B cell (primary cell): Measurements from ENCODE around the gene TRIP13. TPM values are rescaled to one million over a fixed set of nuclear protein-coding genes. Genes with fewer than 3 reads are reported as not detected.
A peak's percentile ranks its signal among the peaks of the same experiment; 100 is the strongest.

ENCODE experiments used
- ATAC-seq: fragments of 200-7000 bp; cut with Tn5 transposase; one replicate; pipeline ENCODE4 v1.10.0; 2021; ENCODE audit warnings: low read depth, mild to moderate bottlenecking, moderate number of reproducible peaks, moderate library complexity
- CTCF ChIA-PET: fragments of 350-600 bp; sonication (Branson Sonifier 250); formaldehyde crosslinking; loops from one replicate; lab custom pipeline; 2021; ENCODE audit warnings: antibody characterized with exemption, inconsistent platforms; lab: Charles Lee
- POLR2A ChIA-PET: fragments of 350-600 bp; sonication (Branson Sonifier 250); formaldehyde crosslinking; loops from one replicate; lab custom pipeline; 2021; ENCODE audit warnings: antibody characterized with exemption; lab: Charles Lee
- DNase-seq: peaks from one replicate; pipeline ENCODE4 v3.0.0; 2013
- H2AFZ ChIP-seq: 2 replicates; pipeline ENCODE4 v1.6.1; 2012; ENCODE audit warnings: mild to moderate bottlenecking, low read depth, low read length; ENCODE audit not compliant: insufficient read depth, poor library complexity, severe bottlenecking
- H3K27ac ChIP-seq, 2 donors: 1 replicate in 1 of 2; 2 replicates in 1 of 2; pipeline ENCODE4 v1.5.1; 2012 to 2013; ENCODE audit warnings: low read length in 2 of 2, mild to moderate bottlenecking in 2 of 2, moderate library complexity in 1 of 2
- H3K27me3 ChIP-seq, 4 experiments: fragments of 200-600 bp in 1 of 4; sonication (generic) in 1 of 4; replicated peaks in 1 of 4; 1 replicate in 2 of 4; 2 replicates in 2 of 4; pipeline versions ENCODE4 v1.6.1 to v1.7.0; 2013 to 2016; ENCODE audit warnings: low read length in 3 of 4, mild to moderate bottlenecking in 2 of 4, mixed read lengths in 1 of 4, moderate library complexity in 1 of 4; ENCODE audit not compliant: insufficient read depth in 4 of 4, control insufficient read depth in 3 of 4; ENCODE audit errors: control extremely low read depth in 1 of 4
- H3K36me3 ChIP-seq, 2 experiments: replicated peaks in 1 of 2; 1 replicate in 1 of 2; 2 replicates in 1 of 2; pipeline versions ENCODE4 v1.6.1 to v1.7.1; 2013; ENCODE audit warnings: low read length in 1 of 2; ENCODE audit not compliant: insufficient read depth in 2 of 2, control insufficient read depth in 1 of 2; ENCODE audit errors: control extremely low read depth in 1 of 2, extremely low read depth in 1 of 2
- H3K4me1 ChIP-seq, 2 donors: fragments of 200-600 bp in 1 of 2; sonication (generic) in 1 of 2; 1 replicate in 1 of 2; 2 replicates in 1 of 2; pipeline versions ENCODE4 v1.5.1 to v1.6.1; 2013 to 2017; ENCODE audit warnings: low read length in 2 of 2; ENCODE audit not compliant: control insufficient read depth in 2 of 2, insufficient read depth in 2 of 2
- H3K4me2 ChIP-seq: replicated peaks from 2 replicates; pipeline ENCODE3; 2012; ENCODE audit warnings: mild to moderate bottlenecking, low read depth, low read length; ENCODE audit not compliant: poor library complexity, severe bottlenecking
- H3K4me3 ChIP-seq, 5 experiments: fragments of 200-600 bp in 1 of 5; sonication (generic) in 1 of 5; 1 replicate in 3 of 5; 2 replicates in 2 of 5; pipeline versions ENCODE4 v1.5.1 to v1.7.0; 2011 to 2016; ENCODE audit warnings: low read length in 4 of 5, mild to moderate bottlenecking in 4 of 5, low read depth in 2 of 5, control low read depth in 1 of 5, moderate library complexity in 1 of 5; ENCODE audit not compliant: insufficient read depth in 1 of 5; ENCODE audit errors: control extremely low read depth in 1 of 5, extremely low read depth in 1 of 5
- H3K79me2 ChIP-seq: fragments of 200-600 bp; sonication (generic); one replicate; pipeline ENCODE4 v1.6.0; 2016; ENCODE audit warnings: low read length; ENCODE audit not compliant: control insufficient read depth, insufficient read depth
- H3K9ac ChIP-seq: fragments of 200-600 bp; sonication (generic); 2 replicates; pipeline ENCODE4 v1.6.1; 2017; ENCODE audit warnings: mild to moderate bottlenecking, low read length, moderate library complexity
- H3K9me3 ChIP-seq, 3 donors: one replicate each; pipeline versions ENCODE4 v1.6.1 to v1.7.1; 2013; ENCODE audit warnings: low read length in 2 of 3; ENCODE audit not compliant: control insufficient read depth in 2 of 3, insufficient read depth in 1 of 3; ENCODE audit errors: control extremely low read depth in 1 of 3
- H4K20me1 ChIP-seq: 2 replicates; pipeline ENCODE4 v1.6.0; 2012; ENCODE audit warnings: mild to moderate bottlenecking, low read length; ENCODE audit not compliant: insufficient read depth, control insufficient read depth, poor library complexity, severe bottlenecking
- H3K27ac Mint-ChIP-seq: one replicate; pipeline ENCODE4 v1.8.0; 2021; ENCODE audit warnings: mixed read lengths
- H3K27me3 Mint-ChIP-seq: one replicate; pipeline ENCODE4 v1.8.0; 2021; ENCODE audit warnings: mixed read lengths
- H3K4me1 Mint-ChIP-seq: one replicate; pipeline ENCODE4 v1.8.0; 2021; ENCODE audit warnings: mixed read lengths
- H3K4me3 Mint-ChIP-seq: one replicate; pipeline ENCODE4 v1.8.0; 2021; ENCODE audit warnings: mixed read lengths
- H3K9me3 Mint-ChIP-seq: one replicate; pipeline ENCODE4 v1.8.0; 2022; ENCODE audit warnings: mixed read lengths; ENCODE audit not compliant: insufficient read depth
- CTCF ChIP-seq: fragments of 200-600 bp; IDR thresholded peaks from one replicate; pipeline ENCODE4 v1.8.0; 2022; ENCODE audit warnings: antibody characterized with exemption, mild to moderate bottlenecking
- EZH2 ChIP-seq: IDR thresholded peaks from 2 replicates; pipeline ENCODE4 v1.6.1; 2012; ENCODE audit warnings: borderline replicate concordance, low read depth, mild to moderate bottlenecking, moderate library complexity, low read length; ENCODE audit not compliant: insufficient read depth, poor library complexity, severe bottlenecking
- WGBS: methylation state at CpG from one replicate; pipeline ENCODE4 v1.1.5; 2013; ENCODE audit warnings: missing lambda C conversion rate; ENCODE audit not compliant: insufficient coverage; 5-methylcytosine and 5-hydroxymethylcytosine counted together
- intact Hi-C: fragments of 100-400 bp; cut with micrococcal nuclease; formaldehyde crosslinking; loops from one replicate; pipeline ENCODE4 v1.10.0; 2022
- polyA plus RNA-seq: library from polyadenylated mRNA; depleted of rRNA; stranded (reverse); fragments of >200 nt; gene quantifications from 2 replicates; pipeline ENCODE4 v1.2.3, GENCODE V29; 2012
- total RNA-seq, 2 donors: library from RNA; stranded (reverse); fragments of 120-200 nt in 1 of 2; gene quantifications; 1 replicate in 1 of 2; 2 replicates in 1 of 2; pipeline versions ENCODE4 v1.2.3 to v1.2.4, GENCODE V29; 2013 to 2022

Gene TRIP13
- total and polyA plus RNA-seq, 2 donors (not counting 1 experiment from before 2014, with no cell fraction given), result 0.63 to 1.1 TPM

DNA sequence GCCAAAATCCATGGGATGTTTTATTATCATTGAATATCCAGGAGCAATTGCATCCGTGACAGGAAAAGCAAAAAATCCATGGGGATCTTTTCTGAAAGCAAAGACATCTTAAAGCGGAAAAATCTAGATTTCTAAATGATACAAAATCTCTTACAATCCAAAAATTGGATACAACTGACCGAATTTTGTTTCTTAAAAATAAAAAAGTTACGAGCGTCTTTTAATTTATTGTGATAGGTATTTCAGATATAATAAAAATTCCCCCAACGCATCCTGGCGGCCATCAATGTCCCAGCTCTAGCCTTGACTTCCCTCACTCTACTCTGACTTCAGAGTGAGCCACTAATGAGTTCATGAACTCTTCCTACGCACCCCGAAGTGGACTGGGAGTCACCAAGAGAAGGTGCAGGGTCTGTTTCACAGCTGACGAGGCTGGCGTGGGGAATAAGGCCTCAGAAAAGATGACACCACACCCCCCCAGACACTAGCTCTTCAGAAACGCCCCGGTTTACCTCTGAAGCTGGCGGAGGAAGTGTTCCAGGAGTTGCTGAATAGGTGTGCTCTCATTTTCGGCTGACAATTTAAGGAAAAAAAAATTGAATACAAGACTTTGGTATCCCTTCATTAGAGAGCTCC, 3.5 kb upstream of the TRIP13 start:
- peaks cover 13 to 19% of the 10 kb centered on the region in 2 donors for H3K4me1 ChIP-seq
- Mint-ChIP-seq H3K27me3 (no peaks in the 10 kb centered on the region), H3K4me3 (no peak overlapping the region), H3K9me3 (no peaks in the 10 kb centered on the region), H3K27ac (no peak overlapping the region), H3K4me1 (peaks cover 16% of the 10 kb centered on the region)
- ATAC-seq (no peak), DNase-seq (no peak)
- peaks cover 0 to 68% of the 10 kb centered on the region in 2 experiments for H3K36me3 ChIP-seq
- 100% methylated on average over 6 of the region's 15 CpGs for WGBS
- no peak overlapping the region for H2AFZ ChIP-seq
- H3K4me3 ChIP-seq, result no peak overlapping the region
- no peak overlapping the region for H3K27ac ChIP-seq
- no peak overlapping the region for H3K4me2 ChIP-seq
- TF ChIP-seq CTCF (no peak), EZH2 (no peak)
- H3K9ac ChIP-seq, result no peak overlapping the region
- intact Hi-C loops, result no loop called here
- no peaks in the 10 kb centered on the region for H3K9me3 ChIP-seq
- H3K27me3 ChIP-seq, result no peaks in the 10 kb centered on the region
- ChIA-PET CTCF (interaction anchor here (1.0 kb wide), 1 partner anchor 14 kb away, joined by 3 read pairs; no protein-coding TSS in a partner anchor), POLR2A (no interaction called here)
- peaks cover 26% of the 10 kb centered on the region for H4K20me1 ChIP-seq
- H3K79me2 ChIP-seq, result peaks cover 47% of the 10 kb centered on the region

GRCh38 chr5:891117-891836, 1.4 kb upstream of the TRIP13 start:
- H3K4me3 Mint-ChIP-seq, result peak overlapping the region; percentile 87
- Histone ChIP-seq H3K4me2 (peak overlapping the region; percentile 85), H3K36me3 (peaks cover 1 to 48% of the 10 kb centered on the region in 2 experiments), H3K9ac (peak overlapping the region; percentile 89), H3K9me3 (no peaks in the 10 kb centered on the region), H3K79me2 (peaks cover 36% of the 10 kb centered on the region), H2AFZ (peak overlapping the region; percentile 88), H3K27ac (no peak overlapping the region), H4K20me1 (peaks cover 15% of the 10 kb centered on the region), H3K4me1 (peaks cover 13 to 19% of the 10 kb centered on the region in 2 donors), H3K27me3 (no peaks in the 10 kb centered on the region), H3K4me3 (peak overlapping the region in 4 of 5 experiments; percentile 81 to 90 (median 86))
- ATAC-seq (no peak), DNase-seq (no peak)
- 82% methylated on average over 31 of the region's 34 CpGs for WGBS
- H3K4me1 Mint-ChIP-seq, result peaks cover 16% of the 10 kb centered on the region
- CTCF ChIA-PET, result interaction anchor here (1.1 to 2.4 kb wide), 2 partner anchors 10 to 12 kb away, joined by 3 to 11 read pairs; no protein-coding TSS in a partner anchor
- no peaks in the 10 kb centered on the region for H3K27me3 Mint-ChIP-seq
- TF ChIP-seq EZH2 (no peak), CTCF (no peak)
- H3K9me3 Mint-ChIP-seq, result no peaks in the 10 kb centered on the region
- intact Hi-C loops, result loop anchor here (5.0 kb wide), 1 partner anchor 911 kb away; the partner anchor contains the start of gene NDUFS6
- H3K27ac Mint-ChIP-seq, result peak overlapping the region; percentile 89
- POLR2A ChIA-PET, result no interaction called here
